HG03025 (cell line): ENCODE measurements around the gene ZFAND3.
"Not testable (repeated sequence)": the region's sequence is repeated elsewhere in the genome, so short reads cannot be mapped to it uniquely, and the experiment has no call there.

Source experiments
- ATAC-seq: cut with Tn5 transposase; IDR thresholded peaks from one replicate; pipeline ENCODE4 v1.9.1; 2021; ENCODE audit warnings: mild to moderate bottlenecking, moderate library complexity; ENCODE audit not compliant: unreplicated experiment, low FRiP score

Gene ZFAND3

GRCh38 chr6:37990762-37991525 is 171.4 kb downstream of the ZFAND3 start:
- ATAC-seq = no peak

GRCh38 chr6:37992749-37993148 is 173.2 kb downstream of the ZFAND3 start:
- ATAC-seq = no peak

DNA sequence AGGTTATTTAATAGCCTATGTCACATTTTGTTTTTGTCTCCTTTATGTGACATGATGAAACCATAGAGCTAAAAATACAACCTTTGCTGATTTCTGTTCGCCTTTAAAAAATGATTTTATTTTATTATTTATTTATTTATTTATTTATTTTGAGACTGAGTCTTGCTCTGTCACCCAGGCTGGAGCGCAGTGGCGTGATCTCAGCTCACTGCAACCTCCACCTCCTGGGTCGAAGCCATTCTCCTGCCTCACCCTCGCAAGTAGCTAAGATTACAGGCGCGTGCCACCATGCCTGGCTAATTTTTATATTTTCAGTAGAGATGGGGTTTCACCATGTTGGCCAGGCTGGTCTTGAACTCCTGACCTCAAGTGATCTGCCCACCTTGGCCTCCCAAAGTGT is 173.7 kb downstream of the ZFAND3 start:
- not testable (repeated sequence) for ATAC-seq

DNA sequence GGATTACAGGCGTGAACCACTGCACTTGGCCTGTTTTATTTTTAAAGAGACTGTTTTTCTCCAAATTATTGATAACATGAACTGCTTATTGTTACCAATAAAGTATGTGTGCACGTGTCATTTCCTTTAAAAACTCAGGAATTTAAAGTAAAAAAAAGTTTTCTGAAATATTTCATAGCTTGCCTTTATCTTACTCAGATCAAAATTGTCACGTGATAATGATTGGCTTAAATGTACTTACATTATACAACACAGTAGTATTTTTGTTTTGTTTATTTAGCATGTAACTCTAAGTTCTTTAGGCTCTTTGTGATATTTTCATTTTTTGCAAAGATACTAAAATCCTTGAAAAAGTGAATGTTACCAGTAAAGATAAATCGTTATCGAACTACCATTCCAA is 174.1 kb downstream of the ZFAND3 start:
- ATAC-seq = no peak

DNA sequence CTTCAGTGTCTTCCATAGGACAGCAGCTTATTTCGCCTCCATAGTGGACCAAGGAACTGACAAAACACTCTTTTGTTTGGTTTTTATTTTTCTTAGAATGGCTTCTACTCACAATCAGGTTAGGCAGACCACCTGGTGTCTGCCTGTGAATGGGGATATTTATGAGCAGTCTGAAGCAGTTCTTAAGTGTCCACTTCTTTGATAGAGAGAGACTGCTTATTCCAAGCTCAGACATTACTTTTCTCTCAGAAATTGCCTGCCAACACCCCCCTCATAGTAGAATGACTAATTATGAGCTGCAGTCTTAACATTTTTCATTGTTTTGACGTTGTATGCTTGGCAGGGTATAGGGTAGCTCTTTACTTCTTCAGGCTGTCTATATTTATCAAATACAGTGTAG is 174.7 kb downstream of the ZFAND3 start:
- ATAC-seq = no peak

GRCh38 chr6:37998366-37998765 is 178.8 kb downstream of the ZFAND3 start:
- no peak for ATAC-seq

DNA sequence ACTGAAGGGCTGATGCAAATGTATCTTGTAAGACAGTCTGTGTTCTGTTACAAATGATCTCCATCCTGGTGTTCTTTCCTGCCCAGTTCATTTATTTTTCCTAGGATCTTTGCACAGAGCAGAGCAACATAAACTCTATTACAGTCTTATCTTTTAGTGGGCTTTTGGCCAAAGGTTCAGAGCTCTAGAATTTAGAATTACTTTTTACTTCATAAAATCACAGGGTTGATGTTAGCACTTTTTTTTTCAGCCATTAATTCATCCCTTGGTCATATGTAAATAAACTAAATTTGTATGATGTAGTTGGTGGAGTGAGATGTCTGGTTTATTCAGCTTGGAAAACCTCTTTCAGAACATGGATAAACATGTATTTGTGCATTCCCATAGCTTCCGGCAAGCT is 181.9 kb downstream of the ZFAND3 start:
- ATAC-seq = no peak

DNA sequence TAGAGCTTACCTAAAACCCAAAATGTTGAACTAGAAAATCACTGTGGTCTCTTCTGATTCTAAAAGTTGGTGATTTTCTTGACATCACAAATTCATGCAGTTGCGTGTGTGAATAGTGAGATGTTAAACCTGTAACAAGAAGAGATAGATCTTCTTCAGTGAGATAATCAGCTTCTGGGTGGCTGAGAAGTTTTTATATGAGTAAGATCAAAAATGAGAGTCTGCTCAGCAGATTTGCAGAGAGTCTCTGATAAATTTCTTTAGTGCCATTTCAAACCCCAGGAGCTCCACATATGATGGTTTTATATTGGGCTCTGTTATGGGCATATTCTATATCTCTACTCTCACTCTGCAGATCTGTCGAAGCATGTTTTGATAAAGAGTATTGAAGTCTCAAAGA is 185.4 kb downstream of the ZFAND3 start:
- ATAC-seq = no peak

DNA sequence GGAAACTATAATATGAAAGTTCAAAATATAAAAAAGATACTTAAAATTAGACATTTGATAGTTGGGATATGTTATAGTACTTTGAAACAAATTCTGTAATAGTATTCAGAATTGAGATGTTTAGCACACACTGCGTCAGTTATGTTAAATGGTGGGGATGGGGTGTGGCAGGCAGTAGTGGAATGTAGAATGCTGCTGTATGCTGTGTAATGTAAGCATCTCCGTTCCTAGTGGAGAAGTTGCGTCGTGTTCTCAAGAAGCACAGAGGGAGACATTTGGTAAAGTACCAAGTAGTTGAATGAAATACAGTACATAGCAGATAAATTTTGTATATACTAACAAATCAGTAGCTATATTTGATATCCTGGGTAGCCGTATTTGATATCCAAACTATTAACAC is 192.4 kb downstream of the ZFAND3 start:
- no peak for ATAC-seq

DNA sequence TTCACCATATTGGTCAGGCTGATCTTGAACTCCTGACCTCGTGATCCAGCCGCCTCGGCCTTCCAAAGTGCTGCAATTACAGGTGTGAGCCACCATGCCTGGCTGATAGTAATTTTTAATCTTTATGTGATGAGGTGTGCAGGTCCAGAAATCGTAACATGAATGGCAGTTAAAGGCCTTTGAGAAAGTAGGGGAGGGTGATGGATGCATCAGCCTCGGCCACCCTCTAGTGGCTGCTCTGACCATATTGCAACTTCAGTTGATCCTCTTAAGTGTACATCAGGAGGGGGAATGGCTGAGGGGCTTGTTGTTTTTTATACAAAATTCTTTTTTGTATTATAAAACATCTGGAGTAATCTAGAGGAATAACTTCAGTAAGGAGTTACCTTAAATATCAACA is 193.0 kb downstream of the ZFAND3 start:
- no peak for ATAC-seq

GRCh38 chr6:38015341-38015740 is 195.8 kb downstream of the ZFAND3 start:
- no peak for ATAC-seq

- ATAC-seq = no peak
Observed at GRCh38 chr6:38016824-38017223, 197.3 kb downstream of the ZFAND3 start.

- ATAC-seq = no peak
Observed at GRCh38 chr6:38018755-38019165, 199.2 kb downstream of the ZFAND3 start.

DNA sequence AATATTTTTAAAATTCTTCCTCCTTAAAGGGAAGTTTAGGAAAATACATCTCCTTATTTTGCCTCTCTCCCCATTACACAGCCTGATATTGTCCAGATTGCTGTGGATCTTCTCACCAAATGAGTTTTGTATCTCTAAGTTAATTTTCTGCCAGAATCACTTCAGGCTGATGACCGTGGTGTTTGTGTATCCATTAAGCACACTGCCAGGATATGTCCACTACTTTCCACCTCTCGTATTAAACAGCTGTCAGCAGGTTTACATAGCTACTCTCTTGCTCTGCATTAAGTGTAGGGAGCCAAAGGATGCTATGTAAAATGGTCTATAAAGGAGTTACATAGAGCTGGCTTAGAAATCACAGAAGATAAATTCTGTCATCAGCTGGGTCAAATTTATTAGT is 201.1 kb downstream of the ZFAND3 start:
- no peak for ATAC-seq

- ATAC-seq = no peak
Observed at GRCh38 chr6:38021029-38021428, 201.5 kb downstream of the ZFAND3 start.

DNA sequence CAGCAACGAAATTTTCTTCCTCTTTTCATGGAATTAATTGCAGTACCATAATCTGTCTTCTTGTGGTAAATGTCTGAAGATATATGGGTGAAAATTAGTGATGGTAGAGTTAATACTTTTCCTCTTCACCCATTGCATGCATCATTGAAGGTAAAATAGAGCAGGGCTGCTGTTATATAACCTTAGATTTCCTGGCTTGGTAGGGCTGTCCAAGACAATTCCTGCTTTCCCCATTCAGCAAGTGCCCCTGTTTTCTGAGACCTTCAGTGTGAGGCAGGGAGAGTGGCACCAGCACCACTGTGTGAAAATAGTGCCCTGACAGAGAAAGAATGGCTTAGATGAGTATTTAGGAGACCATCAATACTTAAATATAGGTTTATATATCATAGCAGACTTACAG is 202.0 kb downstream of the ZFAND3 start:
- no peak for ATAC-seq

DNA sequence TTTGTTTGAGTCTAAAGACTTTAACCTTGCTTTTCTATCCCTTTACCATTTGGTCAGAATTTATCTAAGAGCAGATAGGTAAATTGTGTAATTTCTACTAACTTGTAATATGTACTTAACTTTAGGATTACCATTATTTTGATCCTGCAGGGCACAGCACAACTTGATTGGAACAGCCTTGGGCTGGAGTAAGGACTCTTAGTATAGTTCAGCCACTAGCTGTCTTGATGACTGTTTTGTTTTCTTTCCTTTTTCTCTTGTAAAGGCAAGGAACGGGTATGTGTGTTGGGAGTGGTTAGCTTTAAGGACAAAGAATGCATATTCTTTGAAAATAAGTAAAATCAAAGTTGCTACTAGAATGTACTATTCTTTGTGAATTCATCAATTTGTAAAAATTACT is 203.2 kb downstream of the ZFAND3 start:
- ATAC-seq = no peak

- ATAC-seq = no peak
Observed at GRCh38 chr6:38024908-38025307, 205.4 kb downstream of the ZFAND3 start.

DNA sequence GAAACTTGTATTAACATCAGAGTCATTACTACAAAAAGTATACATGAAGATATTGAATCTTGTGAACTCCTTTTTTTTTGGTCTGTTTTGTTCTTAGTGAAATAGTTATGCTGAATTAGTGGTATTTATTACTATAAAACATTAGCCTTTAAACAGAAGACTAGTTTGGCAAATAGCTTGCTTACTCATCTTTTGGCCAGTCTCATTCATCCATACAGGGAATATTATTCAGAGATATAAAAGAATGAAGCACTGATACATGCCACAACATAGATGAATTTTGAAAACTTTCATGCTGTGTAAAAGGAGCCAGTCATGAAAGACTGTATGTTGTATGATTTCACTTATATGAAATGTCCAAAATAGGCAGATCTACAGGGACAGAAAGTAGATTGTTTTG is 205.9 kb downstream of the ZFAND3 start:
- no peak for ATAC-seq

GRCh38 chr6:38027685-38028373 is 208.3 kb downstream of the ZFAND3 start:
- no peak for ATAC-seq

- no peak for ATAC-seq
Observed at GRCh38 chr6:38030380-38030779, 210.9 kb downstream of the ZFAND3 start.

DNA sequence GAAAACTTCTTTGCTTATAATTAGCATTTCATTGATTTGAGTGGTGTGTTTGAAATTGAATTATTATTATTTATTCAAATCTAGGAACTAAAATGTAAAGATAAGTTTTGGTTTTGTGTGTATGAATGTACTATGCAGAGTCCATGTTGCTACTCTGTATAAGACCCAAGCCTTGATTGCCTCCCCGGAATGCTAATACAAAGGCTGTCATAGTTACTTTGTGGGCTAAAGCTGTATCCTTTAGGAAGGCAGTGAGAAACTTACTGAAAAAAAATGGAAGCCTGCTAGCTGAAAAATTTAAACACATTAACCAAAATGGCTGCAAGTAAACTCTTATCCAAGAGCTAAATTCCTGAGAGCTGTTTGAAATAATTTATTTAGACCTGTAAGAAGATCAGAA is 213.3 kb downstream of the ZFAND3 start:
- ATAC-seq = no peak
